ENCODE measurements around the gene NFX1.

Gene NFX1

GRCh38 chr9:33311953-33312352, 21.6 kb downstream of the NFX1 start:
- TF ChIP-seq CTCF (IDR thresholded peaks at IDR 0.05): no peak

- TF ChIP-seq CTCF (IDR thresholded peaks at IDR 0.05): no peak
These were observed 25.1 kb downstream of the NFX1 start for GRCh38 chr9:33315371-33315770.

DNA sequence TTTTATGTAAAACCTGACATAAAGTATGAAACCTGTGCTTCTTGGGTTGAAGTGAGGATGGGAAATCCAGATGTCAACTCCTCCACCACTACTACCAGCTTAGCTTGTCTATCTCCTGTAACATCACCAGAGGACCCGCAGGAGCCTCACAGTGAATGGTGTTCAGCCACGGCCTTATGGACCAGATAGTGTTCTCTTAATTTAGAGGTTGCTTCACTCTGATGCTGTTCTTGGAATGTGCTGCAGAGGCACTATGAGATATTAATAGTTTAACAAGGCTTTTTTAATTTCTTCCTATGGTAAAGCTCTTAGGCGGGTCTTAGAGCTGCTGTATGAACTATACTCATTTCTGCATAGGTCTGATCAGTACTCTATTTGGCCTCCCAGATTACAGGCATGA, 27.9 kb downstream of the NFX1 start:
- TF ChIP-seq CTCF (IDR thresholded peaks at IDR 0.05): no peak

DNA sequence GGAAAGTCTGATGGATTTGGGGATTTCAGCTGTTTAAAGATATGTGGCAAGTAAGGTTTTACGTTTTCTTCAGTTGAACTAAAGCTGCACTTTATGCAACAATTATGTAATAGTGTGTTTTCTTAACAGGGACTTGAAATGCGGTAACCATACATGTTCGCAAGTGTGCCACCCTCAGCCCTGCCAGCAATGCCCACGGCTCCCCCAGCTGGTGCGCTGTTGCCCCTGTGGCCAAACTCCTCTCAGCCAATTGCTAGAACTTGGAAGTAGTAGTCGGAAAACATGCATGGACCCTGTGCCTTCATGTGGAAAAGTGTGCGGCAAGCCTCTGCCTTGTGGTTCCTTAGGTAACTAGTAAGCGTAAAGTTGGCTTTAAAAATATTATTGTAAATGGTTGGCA, 28.5 kb downstream of the NFX1 start:
- TF ChIP-seq CTCF (IDR thresholded peaks at IDR 0.05): no peak

DNA sequence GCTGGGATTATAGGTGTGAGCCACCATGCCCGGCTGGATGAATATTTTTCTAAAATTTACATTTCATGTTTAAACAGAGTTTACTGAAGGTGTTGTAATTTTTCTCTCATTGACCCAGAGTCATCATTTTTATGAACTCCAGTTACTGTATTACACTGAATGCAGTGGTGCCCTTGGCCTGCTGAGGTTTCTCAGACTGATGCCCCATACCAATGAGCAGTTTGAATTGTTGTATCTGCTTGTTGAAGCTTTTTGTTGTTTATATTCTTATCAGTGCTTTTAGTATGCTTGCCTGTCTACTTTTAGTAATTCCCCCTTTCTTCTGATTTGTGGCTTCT, 29.9 kb downstream of the NFX1 start:
- no peak for TF ChIP-seq CTCF (IDR thresholded peaks at IDR 0.05)

DNA sequence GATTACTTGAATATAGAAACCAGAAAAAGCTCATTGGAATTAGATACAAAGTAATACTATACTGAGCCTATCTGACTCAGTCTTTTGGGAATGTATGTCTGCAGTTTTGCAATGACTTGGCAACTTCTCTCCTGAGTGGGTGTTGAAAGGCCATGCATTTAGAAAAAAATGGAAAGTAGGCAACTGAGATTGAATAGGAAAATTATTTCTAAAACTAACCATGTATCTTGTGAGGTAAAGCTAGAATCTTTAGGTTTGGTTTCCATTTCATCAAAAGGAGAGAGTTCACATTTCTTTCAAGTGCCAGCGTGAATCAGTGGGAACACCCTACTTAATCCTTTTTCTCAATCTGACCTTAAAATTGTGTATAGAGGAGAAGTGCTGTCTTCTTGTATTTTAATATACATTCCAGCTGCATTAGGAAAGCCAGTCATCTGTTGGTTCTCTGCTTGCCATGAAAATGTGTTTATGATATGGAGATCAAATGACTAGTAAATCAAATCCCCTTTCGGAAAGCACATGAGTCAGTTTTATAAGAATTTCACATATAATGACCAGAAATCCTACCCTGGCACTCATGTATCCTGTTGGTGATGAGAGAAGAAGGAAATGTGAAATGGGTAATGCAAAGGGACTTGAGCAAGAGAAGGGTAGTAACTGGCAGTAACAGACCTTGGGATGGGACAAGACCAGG, 30.4 kb downstream of the NFX1 start:
- TF ChIP-seq CTCF (IDR thresholded peaks at IDR 0.05): no peak

DNA sequence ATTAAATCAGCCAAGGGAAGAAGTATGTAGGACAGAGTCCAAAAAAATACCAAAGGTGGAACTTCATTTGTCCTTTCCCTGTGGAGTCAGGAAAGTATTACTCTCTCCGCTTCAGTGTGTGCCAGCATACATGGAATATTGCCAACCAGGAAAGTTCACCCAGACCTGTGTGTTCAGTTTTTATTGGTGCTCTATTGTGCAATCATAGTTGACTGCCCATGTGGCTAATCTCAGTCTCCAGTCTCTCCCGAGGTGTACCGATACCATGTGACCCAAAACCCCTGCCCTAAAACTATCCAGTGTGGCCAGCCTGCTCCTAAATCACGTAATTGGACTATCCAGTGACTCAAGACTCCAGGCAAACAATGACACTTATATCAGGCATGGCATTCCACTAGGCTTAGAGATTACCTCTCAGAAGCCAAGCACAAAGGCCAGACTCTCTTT, 38.8 kb downstream of the NFX1 start:
- no peak for TF ChIP-seq CTCF (IDR thresholded peaks at IDR 0.05)

DNA sequence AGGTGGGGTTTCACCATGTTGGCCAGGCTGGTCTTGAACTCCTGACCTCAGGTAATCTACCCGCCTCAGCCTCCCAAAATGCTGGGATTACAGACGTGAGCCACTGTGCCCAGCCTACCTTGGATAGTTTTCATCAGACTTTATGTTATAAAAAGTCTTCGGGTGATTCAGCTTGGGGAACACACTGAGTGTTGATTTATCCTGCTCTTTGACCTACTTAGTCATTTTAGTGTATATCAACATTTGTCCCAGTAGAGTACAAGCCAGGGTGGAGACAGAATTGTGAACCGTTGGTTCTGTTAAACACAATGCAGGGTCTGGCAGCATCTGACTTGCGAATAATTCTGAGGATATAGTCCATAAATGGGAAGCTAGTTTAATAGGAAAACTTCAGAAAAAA, 39.7 kb downstream of the NFX1 start:
- TF ChIP-seq CTCF (IDR thresholded peaks at IDR 0.05): no peak

All from LNCAP (cell line).